GM19463 (cell line): ENCODE measurements around the gene GPANK1.
"Not testable (repeated sequence)": the region's sequence is repeated elsewhere in the genome, so short reads cannot be mapped to it uniquely, and the experiment has no call there.

Experiments
- ATAC-seq: cut with Tn5 transposase; IDR thresholded peaks from one replicate; pipeline ENCODE4 v1.9.1; 2021; ENCODE audit warnings: mild to moderate bottlenecking, moderate library complexity; ENCODE audit not compliant: unreplicated experiment

GPANK1 gene

GRCh38 chr6:31664790-31665500 lies at the start of gene GPANK1:
Gene GPANK1 (minus strand): TSS chr6:31664997. CDS start chr6:31664478, 519 bp downstream.
- no peak for ATAC-seq

GRCh38 chr6:31713991-31714684 lies 49.3 kb upstream of the GPANK1 start:
- ATAC-seq, result no peak

GRCh38 chr6:31713465-31713864 lies 48.7 kb upstream of the GPANK1 start:
- ATAC-seq, result no peak

GRCh38 chr6:31712296-31712695 lies 47.5 kb upstream of the GPANK1 start:
- no peak for ATAC-seq

GRCh38 chr6:31711233-31711632 lies 46.4 kb upstream of the GPANK1 start:
- ATAC-seq, result no peak

GRCh38 chr6:31710523-31711219 lies 45.9 kb upstream of the GPANK1 start:
- no peak for ATAC-seq

- ATAC-seq, result not testable (repeated sequence)
These were observed 44.4 kb upstream of the GPANK1 start for GRCh38 chr6:31709157-31709556.

GRCh38 chr6:31708224-31708623 lies 43.4 kb upstream of the GPANK1 start:
- ATAC-seq, result no peak

- no peak for ATAC-seq
These were observed 42.9 kb upstream of the GPANK1 start for GRCh38 chr6:31707701-31708100.

- ATAC-seq, result no peak
These were observed 41.8 kb upstream of the GPANK1 start, which contains the start of gene LY6G6F for GRCh38 chr6:31706599-31706998. Gene LY6G6F (plus strand): TSS chr6:31706866. CDS start chr6:31706907, 41 bp downstream.

- no peak for ATAC-seq
These were observed 41.1 kb upstream of the GPANK1 start for GRCh38 chr6:31705931-31706330.

- peak; percentile 95 for ATAC-seq
These were observed 38.3 kb upstream of the GPANK1 start, which contains the start of gene ABHD16A for GRCh38 chr6:31702819-31703716. Gene ABHD16A (minus strand): TSS chr6:31703324. CDS start chr6:31703281, 43 bp downstream.

- no peak for ATAC-seq
These were observed 37.6 kb upstream of the GPANK1 start for GRCh38 chr6:31702405-31702818.

GRCh38 chr6:31701666-31702404 lies 37.0 kb upstream of the GPANK1 start:
- no peak for ATAC-seq

GRCh38 chr6:31700740-31701401 lies 36.1 kb upstream of the GPANK1 start:
- ATAC-seq, result no peak

- ATAC-seq, result no peak
These were observed 32.8 kb upstream of the GPANK1 start for GRCh38 chr6:31697555-31697954.

- no peak for ATAC-seq
These were observed 28.7 kb upstream of the GPANK1 start for GRCh38 chr6:31693535-31693934.

- ATAC-seq, result no peak
These were observed 28.1 kb upstream of the GPANK1 start for GRCh38 chr6:31692886-31693285.

GRCh38 chr6:31692353-31692752 lies 27.6 kb upstream of the GPANK1 start:
- no peak for ATAC-seq
